ENCODE data around the gene RNASEL.
A peak's percentile ranks its signal among the peaks of the same experiment; 100 is the strongest.

Gene RNASEL

DNA sequence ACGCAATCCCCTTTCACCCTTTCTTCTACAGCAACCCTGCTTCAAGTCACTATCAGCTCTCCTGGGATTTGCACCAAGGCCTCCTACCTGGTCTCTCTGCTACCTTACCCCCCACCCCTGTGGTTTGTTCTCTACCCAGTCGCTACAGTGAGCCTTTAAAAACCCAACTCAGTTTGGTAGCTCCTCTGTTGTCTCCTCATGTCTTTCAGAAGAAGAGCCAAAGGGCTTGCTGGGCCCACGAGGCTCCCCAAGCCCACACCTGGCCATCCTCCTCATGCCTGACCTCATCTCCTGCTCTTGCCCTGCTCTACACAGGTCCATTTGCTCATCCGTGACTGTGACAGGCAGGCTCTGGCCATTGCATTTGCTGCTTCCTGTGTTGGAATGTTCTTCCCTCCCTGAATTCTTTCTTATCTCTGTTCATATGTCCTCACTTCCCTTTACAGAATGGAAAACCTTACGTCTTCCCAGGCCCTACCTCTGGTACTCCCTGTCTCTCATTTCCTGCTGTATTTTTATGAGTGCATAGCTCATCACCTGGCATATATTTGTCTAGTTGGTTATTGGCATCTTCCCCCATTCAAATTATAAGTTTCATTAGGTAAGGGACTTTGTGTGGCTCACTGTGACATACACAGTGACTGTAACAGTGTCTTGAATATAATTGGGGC lies 11.8 kb upstream of the RNASEL start:
- DNase-seq: no peak
- in situ Hi-C loops (cut with HindIII; ENCODE audit: low pct_ligation_motif_present, low sequenced_read_pairs): no loop called here
- Histone ChIP-seq H3K36me3 (replicated peaks) (no peaks in the 10 kb centered on the region), H3K4me3 (ENCODE audit: low read depth, low read length) (no peak overlapping the region), H3K27me3 (replicated peaks) (no peaks in the 10 kb centered on the region), H3K27ac (no peak overlapping the region)
- TF ChIP-seq, protein P1, sequence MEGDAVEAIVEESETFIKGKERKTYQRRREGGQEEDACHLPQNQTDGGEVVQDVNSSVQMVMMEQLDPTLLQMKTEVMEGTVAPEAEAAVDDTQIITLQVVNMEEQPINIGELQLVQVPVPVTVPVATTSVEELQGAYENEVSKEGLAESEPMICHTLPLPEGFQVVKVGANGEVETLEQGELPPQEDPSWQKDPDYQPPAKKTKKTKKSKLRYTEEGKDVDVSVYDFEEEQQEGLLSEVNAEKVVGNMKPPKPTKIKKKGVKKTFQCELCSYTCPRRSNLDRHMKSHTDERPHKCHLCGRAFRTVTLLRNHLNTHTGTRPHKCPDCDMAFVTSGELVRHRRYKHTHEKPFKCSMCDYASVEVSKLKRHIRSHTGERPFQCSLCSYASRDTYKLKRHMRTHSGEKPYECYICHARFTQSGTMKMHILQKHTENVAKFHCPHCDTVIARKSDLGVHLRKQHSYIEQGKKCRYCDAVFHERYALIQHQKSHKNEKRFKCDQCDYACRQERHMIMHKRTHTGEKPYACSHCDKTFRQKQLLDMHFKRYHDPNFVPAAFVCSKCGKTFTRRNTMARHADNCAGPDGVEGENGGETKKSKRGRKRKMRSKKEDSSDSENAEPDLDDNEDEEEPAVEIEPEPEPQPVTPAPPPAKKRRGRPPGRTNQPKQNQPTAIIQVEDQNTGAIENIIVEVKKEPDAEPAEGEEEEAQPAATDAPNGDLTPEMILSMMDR (IDR thresholded peaks at IDR 0.05; ENCODE audit: low read depth, low read length, missing control alignments): no peak

DNA sequence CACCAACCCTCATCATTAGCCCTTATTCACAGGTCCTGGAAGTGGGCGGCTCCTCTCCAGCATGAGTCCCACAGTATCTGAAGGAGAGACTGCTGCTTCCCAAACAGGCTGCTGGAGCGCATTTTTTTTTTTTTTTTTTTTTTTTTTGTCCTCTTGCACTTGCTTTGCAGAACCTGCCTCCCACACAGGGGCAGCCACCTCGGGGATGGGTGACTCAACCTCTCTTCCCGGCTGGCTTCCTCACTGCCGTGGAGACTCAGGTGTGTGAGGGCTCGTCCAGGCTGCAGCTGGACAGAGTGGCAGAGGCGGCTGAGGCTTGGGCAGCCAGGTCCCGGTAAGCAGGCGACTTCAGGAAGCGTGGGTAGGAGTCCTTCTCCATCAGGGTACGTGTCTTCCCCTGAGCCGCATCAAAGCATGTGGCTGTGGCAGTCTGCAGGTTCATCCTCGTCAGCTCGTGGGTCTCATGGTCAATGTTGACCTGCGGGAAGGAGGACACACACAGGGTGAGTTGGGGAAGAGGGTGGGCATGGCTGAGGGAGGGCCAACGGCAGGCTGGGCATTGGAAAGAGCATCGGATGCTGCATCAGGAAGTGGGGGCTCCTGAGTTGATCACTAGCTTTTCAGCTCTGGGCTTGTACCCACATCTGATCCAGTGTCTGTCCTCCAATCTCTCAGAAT lies 11.1 kb upstream of the RNASEL start:
- in situ Hi-C loops (cut with HindIII; ENCODE audit: low pct_ligation_motif_present, low sequenced_read_pairs): no loop called here
- TF ChIP-seq, protein P1 (IDR thresholded peaks at IDR 0.05; ENCODE audit: low read depth, low read length, missing control alignments): no peak
- DNase-seq: no peak
- no peaks in the 10 kb centered on the region for H3K27me3 ChIP-seq (replicated peaks)
- no peak overlapping the region for H3K27ac ChIP-seq
- H3K4me3 ChIP-seq (ENCODE audit: low read depth, low read length): no peak overlapping the region
- no peaks in the 10 kb centered on the region for H3K36me3 ChIP-seq (replicated peaks)

DNA sequence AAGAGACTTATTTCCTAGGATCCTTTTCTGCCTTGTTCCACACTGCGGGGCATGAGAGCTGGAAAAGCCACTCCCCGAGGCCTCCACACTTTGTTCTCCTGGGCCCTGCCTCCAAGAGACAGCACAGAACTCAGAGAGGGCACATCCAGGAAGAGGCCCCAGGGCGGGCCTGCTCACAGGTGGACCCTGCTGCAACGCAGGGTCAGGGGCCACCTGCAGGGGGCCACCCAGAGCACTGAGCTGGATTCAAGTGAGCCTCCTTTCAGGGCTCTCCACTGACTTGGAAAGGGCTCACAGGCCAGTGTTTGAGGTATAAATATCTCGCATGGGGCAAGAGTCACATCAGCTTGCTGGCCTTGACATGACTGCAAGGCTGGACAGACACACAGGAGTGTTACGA lies 10.3 kb upstream of the RNASEL start:
- no peak for DNase-seq
- H3K4me3 ChIP-seq (ENCODE audit: low read depth, low read length): no peak overlapping the region
- no peak overlapping the region for H3K27ac ChIP-seq
- no peaks in the 10 kb centered on the region for H3K36me3 ChIP-seq (replicated peaks)
- TF ChIP-seq, protein P1 (IDR thresholded peaks at IDR 0.05; ENCODE audit: low read depth, low read length, missing control alignments): peak; percentile 59
- H3K27me3 ChIP-seq (replicated peaks): no peaks in the 10 kb centered on the region
- in situ Hi-C loops (cut with HindIII; ENCODE audit: low pct_ligation_motif_present, low sequenced_read_pairs): loop anchor here (10.0 kb wide), 1 partner anchor 185 kb away; the partner anchor contains the start of gene NPL

DNA sequence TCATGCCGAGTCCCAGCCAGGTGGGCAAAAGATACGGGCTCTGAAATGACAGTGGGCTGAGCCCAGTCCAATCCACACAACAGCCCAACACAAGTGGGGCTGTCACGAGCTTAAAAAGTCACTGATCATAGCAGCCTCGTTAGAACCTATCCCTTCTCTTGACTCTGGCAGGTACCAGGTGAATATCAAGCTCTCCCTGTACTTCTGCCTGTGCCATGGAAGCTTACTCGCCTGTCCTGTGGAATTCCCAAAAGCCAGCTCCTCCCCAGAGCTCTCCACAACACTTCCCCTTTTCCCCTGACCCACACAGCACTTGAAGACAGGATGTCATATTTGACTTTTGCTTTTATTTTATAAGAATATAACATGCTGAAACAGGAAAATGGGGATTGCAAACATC lies 9.2 kb upstream of the RNASEL start:
- no peaks in the 10 kb centered on the region for H3K27me3 ChIP-seq (replicated peaks)
- no peak overlapping the region for H3K27ac ChIP-seq
- TF ChIP-seq, protein P1 (IDR thresholded peaks at IDR 0.05; ENCODE audit: low read depth, low read length, missing control alignments): no peak
- H3K36me3 ChIP-seq (replicated peaks): no peaks in the 10 kb centered on the region
- in situ Hi-C loops (cut with HindIII; ENCODE audit: low pct_ligation_motif_present, low sequenced_read_pairs): loop anchor here (10.0 kb wide), 1 partner anchor 187 kb away; the partner anchor contains the start of gene NPL
- no peak for DNase-seq
- no peak overlapping the region for H3K4me3 ChIP-seq (ENCODE audit: low read depth, low read length)

DNA sequence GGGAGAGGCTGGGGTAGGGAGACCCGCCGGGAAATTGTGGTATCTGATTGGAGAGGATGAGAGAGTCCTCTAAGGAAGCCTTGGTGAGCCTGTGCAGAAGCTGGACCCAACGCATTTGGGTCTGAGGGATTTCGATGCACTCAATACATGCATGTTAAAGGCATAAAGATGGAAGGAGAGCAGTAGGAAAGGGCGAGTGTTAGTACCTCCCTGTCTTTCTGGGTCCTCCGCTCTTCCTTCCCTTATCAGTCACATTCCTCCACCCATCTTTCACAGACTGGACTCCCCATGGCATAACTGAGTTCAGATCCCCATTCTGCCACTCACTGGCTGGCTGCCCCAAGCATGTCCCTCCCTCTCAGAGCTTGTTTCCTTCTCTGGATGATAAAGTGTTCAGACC lies 7.9 kb upstream of the RNASEL start:
- Histone ChIP-seq H3K27me3 (replicated peaks) (no peaks in the 10 kb centered on the region), H3K4me3 (ENCODE audit: low read depth, low read length) (no peak overlapping the region), H3K36me3 (replicated peaks) (no peaks in the 10 kb centered on the region), H3K27ac (no peak overlapping the region)
- TF ChIP-seq, protein P1 (IDR thresholded peaks at IDR 0.05; ENCODE audit: low read depth, low read length, missing control alignments): no peak
- in situ Hi-C loops (cut with HindIII; ENCODE audit: low pct_ligation_motif_present, low sequenced_read_pairs): loop anchor here (10.0 kb wide), 1 partner anchor 188 kb away; the partner anchor contains the start of gene NPL
- DNase-seq: no peak

Data from brain microvascular endothelial cell (primary cell).